HG03457 (cell line): Measurements from ENCODE around the gene NAA15.
"Not testable (repeated sequence)": the region's sequence is repeated elsewhere in the genome, so short reads cannot be mapped to it uniquely, and the experiment has no call there.

ENCODE experiments used
- ATAC-seq: cut with Tn5 transposase; IDR thresholded peaks from one replicate; pipeline ENCODE4 v1.9.1; 2021; ENCODE audit warnings: moderate number of reproducible peaks; ENCODE audit not compliant: unreplicated experiment

Gene NAA15

DNA sequence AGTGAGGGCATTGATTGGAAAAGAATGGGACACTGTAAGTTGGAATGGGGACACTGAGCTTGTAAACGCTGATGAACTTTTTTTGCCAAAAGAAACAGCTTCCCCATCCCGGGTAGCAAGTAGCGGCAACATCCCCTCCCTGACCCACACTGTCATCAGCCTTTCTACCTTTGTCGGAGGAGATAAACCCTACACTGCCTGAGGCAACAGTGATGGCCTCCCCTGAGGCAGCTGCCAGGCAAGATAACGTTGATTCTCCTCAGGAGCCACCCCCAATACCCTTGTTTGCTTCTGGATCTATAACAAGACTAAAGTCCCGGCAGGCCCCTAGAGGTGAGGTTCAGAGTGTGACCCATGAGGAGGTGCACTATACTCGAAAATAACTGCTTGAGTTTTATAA is 142.4 kb downstream of the NAA15 start:
- no peak for ATAC-seq

DNA sequence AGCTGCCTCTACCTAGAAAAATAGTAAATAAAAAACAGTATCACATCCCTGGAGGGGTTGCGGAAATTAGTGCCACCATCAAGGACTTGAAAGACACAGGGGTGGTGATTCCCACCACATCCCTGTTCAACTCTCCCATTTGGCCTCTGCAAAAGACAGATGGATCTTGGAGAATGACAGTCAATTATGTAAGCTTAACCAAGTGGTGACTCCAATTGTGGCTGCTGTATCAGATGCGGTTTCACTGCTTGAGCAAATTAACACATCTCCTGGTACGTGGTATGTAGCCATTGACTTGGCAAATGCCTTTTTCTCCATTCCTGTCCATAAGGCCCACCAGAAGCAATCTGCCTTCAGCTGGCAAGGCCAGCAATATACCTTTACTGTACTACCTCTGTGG is 143.6 kb downstream of the NAA15 start:
- ATAC-seq, result not testable (repeated sequence)

DNA sequence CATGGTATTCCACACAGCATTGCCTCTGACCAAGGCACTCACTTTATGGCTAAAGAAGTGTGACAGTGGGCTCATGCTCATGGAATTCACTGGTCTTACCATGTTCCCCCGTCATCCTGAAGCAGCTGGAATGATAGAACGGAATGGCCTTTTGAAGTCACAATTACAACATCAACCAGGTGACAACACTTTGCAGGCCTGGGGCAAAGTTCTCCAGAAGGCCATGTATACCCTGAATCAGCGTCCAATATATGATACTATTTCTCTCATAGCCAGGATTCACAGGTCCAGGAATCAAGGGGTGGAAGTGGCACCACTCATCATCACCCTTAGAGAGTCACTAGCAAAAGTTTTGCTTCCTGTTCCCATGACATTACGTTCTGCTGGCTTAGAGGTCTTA is 145.8 kb downstream of the NAA15 start:
- not testable (repeated sequence) for ATAC-seq

DNA sequence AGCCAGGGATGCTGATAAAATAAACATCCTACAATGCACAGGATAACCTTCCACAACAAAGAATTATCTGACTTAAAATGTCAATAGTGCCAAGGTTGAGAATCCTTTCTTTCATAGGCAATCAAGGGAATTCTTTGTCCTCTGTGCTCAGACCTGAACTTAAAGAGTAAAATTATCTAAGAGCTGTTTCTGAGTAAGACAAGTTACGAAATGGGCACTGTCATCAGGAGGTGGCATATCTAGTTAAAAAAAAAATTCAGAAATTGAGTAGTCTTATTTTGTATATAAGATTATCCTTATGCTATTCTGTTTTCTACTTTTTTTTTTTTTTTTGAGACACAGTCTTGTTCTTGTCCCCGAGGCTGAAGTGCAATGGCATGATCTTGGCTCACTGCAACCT is 149.3 kb downstream of the NAA15 start:
- no peak for ATAC-seq

DNA sequence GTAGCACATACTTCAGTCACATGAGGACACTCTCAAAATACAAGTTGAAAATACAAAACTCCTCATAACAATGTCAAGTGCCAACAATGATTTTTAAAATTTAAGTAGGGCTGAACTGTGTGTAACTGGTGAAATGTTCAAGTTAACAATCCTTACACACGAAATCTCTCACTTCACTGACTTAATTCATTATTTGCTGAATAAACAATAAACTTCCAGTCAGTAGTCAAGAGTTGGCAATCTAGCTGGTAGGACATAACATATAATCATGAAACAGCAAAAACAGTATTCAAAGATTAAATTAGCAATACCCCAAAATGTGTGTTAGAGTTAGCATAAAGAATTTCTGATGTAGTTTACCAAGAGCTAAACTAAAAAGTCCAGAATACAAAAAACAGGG is 150.7 kb downstream of the NAA15 start:
- ATAC-seq, result no peak

DNA sequence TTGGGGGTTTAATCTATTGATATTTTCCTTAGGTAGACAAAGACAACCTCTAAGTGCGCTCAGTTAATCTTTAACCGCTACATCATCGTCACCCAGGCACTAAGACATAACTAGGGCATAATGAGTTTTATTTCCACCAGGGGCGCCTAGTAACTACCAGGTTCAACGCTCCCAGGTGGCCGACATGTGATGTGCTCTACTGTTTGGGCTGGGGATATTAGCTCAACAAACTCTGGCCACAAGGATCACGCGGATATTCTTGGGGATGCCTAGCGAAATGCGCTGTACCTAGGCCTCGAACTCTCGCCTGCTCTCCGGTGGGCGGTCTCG is 151.7 kb downstream of the NAA15 start:
- peak; percentile 38 for ATAC-seq

DNA sequence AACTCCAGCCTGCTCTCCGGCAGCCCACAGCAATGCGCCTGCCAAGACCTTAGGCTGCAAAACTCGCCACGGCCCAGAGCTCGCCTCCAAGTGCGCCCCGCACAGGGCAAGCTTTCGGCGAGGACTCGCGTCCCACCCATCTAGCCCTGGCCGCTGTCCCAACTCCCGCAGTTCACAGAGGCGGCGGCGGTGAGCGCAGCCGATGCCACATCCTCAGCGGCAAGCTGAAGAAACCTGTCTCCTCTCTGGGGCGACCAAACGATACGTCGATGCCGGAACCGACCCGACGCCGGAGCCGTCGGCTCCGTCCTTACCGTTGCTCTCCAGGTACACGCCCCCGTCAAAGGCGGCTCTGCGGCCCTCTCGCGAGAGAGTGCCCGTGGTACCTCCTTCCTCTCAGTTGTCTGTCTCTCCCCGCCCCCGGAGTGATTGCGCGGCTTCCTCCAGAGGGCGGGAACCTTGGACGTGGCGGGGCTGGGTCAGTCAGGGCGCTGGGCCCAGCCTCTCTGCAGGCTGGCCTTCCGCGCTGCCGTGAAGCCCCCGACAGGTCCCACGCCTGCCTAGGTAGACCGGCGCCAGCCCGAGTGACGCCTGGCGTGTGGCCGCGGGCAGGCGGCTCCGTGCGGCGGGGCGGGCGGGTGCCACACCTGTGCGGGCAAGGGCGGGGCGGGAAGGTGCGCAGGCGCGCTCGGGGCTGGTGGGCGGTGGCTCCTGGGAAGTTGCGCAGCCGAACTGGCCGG is 152.2 kb downstream of the NAA15 start:
- peak; percentile 88 for ATAC-seq

DNA sequence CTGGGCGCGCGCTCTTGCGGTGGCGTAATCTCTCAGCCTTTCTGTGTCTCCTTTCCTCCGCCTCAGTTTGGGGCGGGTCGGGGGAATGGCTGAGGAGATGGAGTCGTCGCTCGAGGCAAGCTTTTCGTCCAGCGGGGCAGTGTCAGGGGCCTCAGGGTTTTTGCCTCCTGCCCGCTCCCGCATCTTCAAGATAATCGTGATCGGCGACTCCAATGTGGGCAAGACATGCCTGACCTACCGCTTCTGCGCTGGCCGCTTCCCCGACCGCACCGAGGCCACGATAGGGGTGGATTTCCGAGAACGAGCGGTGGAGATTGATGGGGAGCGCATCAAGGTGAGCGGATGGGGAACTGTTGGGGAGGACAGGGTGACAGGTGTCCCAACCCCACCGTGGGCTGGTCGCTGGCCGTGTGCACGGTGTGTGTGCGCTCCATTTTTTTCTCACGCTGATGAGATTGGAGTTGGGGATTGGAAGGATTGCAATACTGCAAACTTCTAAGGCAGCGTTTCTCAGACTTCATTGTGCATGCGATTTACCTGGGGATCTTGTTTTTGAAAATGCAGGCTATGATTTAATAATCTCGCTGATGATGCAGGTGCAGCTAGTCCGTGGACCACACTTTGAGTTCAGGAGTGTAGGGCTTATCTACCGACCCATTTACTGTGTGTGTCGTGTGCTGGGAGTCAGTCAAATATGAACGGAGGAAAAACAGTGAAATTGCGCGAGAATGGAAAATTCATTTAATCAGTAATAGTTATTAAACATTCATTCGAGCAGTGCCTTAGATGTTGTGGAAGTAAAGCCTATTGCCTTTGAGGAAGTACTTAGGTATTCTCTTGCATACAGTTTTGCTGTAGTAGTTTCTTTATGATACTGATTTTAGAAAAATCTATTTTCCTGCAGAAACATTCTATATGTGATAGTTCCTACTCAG is 153.1 kb downstream of the NAA15 start, which contains the start of gene RAB33B:
Gene RAB33B (plus strand): TSS at position 11 of the 935 bp plus-strand sequence. CDS start 75 bp downstream, at position 86.
- ATAC-seq, result peak; percentile 1

DNA sequence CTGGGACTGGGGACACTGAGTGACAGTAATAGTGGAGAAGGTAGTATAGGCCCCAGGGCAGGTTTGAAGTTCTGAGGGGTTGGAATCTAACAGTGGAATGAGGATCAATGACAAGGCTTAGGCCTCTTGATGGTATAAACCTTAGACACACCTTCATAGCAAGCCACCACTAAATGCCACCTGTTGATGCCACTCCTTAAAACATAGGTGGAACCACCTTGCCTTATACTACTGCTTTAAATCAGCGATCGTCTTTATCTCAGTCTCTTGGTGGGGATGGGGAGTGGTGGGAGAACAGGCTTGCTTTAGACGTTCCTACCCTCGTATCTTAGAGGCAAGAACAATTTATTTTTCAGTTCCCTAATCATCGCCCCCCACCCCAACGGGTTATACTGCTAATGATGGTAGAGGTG is 153.8 kb downstream of the NAA15 start:
- ATAC-seq, result no peak

DNA sequence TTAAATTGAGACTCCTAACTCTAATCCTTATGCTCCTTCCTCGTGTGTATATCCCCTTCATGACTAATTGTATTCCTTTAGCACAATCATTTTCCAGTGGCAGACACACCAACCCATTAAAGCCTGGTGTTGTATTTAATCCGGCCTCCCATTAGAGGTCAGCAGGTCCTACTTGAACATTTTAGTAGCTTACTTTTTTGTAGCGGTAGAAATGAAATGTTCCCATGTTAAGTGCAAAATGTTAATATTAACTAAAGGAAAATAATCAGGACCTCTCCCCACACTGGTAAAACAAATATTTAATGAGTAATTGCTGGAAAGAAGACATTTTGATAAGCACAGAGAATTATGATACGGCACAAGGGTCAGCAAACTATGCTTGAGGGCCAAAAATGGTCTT is 156.0 kb downstream of the NAA15 start:
- no peak for ATAC-seq

DNA sequence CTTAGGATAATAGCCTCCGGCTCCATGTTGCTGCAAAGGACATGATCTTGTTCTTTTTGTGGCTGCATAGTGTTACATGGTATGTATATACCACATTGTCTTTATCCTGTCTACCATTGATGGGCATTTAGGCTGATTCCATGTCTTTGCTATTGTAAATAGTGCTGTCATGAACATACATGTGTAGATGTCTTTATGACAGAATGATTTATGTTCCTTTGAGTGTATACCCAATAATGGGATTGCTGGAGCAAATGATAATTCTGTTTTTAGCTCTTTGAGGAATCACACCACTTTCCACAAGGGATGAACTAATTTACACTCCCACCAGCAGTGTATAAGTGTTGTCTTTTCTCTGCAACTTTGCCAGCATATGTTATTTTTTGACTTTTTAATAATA is 157.2 kb downstream of the NAA15 start:
- no peak for ATAC-seq

DNA sequence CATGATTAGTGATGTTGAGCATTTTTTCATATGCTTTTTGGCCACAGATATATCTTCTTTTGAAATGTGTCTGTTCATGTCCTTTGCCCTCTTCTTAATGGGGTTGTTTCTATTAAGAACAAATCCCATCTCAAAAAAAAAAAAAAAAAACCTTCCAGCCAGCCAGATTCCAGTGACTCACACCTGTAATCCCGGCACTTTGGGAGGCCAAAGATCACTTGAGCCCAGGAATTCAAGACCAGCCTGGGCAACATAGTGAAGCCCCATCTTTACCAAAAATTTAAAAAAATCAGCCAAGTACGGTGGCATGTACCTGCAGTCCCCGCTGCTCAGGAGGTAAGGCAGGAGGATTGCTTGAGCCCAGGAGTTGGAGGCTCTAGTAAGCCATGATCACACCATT is 157.7 kb downstream of the NAA15 start:
- no peak for ATAC-seq

DNA sequence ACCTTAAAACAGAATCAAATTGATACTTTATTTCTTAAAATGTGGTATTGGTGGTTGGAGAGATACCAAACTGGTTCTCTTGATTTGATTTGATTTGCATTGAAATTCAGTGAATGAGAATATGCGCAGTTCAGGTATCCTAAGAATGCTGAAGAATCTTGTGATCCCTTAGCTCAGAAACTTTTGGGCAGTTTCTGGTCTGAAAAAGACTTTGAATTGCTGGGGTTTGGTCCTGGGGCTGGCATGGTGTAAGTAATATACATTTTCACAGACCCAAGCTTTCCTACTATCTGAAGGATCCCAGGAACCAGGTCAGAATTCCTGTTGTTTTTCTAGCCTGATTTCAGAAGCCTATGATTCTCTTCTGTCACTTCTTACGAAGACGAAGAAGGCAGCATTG is 159.3 kb downstream of the NAA15 start:
- no peak for ATAC-seq

DNA sequence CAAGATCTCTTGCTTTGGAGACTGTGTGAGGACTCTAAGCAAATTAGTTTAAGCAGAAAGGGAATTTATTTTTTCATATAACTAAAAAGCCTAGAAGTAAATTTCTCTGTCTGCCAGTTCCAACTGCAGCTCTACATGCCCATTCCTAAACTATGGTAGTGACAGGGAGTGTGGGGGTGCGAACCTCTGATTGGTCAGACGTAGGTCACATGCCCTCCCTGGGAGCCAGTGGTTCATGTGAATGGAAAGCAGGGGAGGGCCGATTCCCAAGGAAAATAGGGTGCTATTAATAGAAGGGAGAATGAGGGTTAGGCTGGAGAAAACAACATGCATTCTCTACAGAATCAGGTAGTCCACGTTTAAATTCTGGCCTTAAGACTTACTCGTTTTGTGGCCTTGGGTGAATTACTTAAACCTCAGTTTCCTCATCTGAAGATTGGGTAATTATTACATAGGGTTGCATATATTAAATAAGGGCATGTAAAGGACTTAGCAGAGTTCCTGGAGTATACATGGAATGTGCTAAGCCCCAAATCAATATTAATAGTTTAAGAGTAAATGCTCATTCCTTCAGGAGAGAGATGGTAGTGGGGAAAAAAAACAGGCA is 159.8 kb downstream of the NAA15 start:
- ATAC-seq, result no peak

DNA sequence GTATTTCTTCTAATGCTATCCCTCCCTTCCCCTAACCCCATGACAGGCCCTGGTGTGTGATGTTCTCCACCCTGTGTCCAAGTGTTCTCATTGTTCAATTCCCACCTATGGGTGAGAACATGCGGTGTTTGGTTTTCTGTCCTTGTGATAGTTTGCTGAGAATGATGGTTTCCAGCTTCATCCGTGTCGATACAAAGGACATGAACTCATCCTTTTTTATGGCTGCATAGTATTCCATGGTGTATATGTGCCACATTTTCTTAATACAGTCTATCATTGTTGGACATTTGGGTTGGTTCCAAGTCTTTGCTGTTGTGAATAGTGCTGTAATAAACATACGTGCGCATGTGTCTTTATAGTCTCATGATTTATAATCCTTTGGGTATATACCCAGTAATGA is 163.2 kb downstream of the NAA15 start:
- not testable (repeated sequence) for ATAC-seq

DNA sequence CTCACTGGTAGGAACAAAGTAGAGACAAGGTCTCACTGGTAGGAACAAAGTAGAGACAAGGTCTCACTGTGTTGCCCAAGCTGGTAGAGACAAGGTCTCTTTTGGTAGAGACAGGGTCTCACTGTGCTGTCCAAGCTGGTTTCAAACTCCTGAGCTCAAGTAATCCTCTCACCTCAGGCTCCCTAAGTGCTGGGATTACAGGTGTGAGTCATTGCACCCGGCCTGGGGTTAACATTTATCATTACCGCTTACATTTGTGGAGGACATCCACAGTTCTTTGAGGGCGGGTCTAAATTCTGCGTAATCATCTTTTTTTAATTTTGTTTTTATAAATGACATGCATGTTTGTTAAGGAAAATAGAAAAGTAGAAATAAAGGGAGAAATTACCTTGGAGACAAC is 164.6 kb downstream of the NAA15 start:
- no peak for ATAC-seq

DNA sequence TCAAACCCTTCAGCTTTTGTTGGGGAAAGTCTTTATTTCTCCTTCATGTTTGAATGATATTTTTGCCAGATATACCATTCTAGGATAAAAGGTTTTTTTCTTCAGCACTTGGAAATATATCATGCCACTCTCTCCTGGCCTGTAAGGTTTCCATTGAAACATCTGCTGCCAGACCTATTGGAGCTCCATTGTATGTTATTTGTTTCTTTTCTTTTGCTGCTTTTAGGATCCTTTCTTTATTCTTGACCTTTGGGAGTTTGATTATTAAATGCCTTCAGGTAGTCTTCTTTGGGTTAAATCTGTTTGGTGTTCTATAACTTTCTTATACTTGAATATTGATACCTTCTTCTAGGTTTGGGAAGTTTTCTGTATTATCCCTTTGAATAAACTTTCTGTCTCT is 167.5 kb downstream of the NAA15 start:
- not testable (repeated sequence) for ATAC-seq

DNA sequence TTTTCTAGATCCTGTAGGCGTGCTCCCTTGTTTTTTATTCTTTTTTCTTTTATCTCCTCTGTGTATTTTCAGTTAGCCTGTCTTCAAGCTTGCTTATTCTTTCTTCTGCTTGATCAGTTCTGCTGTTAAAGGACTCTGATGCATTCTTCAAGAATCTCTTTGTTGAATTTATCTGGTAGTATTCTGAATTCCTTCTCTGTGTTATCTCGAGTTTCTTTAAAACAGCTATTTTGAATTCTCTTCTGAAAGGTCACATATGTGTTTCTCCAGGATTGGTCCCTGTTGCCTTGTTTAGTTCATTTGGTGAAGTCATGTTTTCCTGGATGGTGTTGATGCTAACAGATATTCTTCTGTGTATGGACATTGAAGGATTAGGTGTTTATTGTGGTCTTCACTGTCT is 167.9 kb downstream of the NAA15 start:
- ATAC-seq, result no peak
